NT2/D1 (cell line): ENCODE data around the gene BCKDHB.

Source experiments
- DNase-seq: peaks from one replicate; pipeline ENCODE4 v3.0.0-alpha.2; 2011; ENCODE audit warnings: low read depth, low spot score
- H3K27me3 ChIP-seq: 2 replicates; pipeline ENCODE4 v1.6.0; 2011; ENCODE audit warnings: mild to moderate bottlenecking; ENCODE audit not compliant: insufficient read length, insufficient read depth
- H3K36me3 ChIP-seq: 2 replicates; pipeline ENCODE4 v1.6.1; 2011; ENCODE audit warnings: mild to moderate bottlenecking, low read length, mixed read lengths; ENCODE audit not compliant: insufficient read depth, insufficient read length
- H3K4me1 ChIP-seq: 2 replicates; pipeline ENCODE4 v1.5.1; 2011; ENCODE audit not compliant: insufficient read depth, insufficient read length
- H3K4me3 ChIP-seq: 2 replicates; pipeline ENCODE4 v1.5.1; 2011; ENCODE audit warnings: low read depth; ENCODE audit not compliant: insufficient read length
- H3K9ac ChIP-seq: 2 replicates; pipeline ENCODE4 v1.6.0; 2011; ENCODE audit warnings: low read depth; ENCODE audit not compliant: insufficient read length
- H3K9me3 ChIP-seq: 2 replicates; pipeline ENCODE4 v1.5.1; 2011; ENCODE audit warnings: mild to moderate bottlenecking, low read length; ENCODE audit not compliant: insufficient read depth
- SUZ12 ChIP-seq: IDR thresholded peaks from 2 replicates; pipeline ENCODE4 v1.6.1; 2011; ENCODE audit not compliant: insufficient read length, insufficient read depth; ENCODE audit errors: extremely low read depth
- YY1 ChIP-seq: IDR thresholded peaks from 2 replicates; pipeline ENCODE4 v1.6.1; 2011; ENCODE audit not compliant: insufficient read length, insufficient read depth
- ZNF274 ChIP-seq: IDR thresholded peaks from 2 replicates; pipeline ENCODE4 v1.6.1; 2011; ENCODE audit warnings: mild to moderate bottlenecking, low read depth, low read length

Gene BCKDHB

DNA sequence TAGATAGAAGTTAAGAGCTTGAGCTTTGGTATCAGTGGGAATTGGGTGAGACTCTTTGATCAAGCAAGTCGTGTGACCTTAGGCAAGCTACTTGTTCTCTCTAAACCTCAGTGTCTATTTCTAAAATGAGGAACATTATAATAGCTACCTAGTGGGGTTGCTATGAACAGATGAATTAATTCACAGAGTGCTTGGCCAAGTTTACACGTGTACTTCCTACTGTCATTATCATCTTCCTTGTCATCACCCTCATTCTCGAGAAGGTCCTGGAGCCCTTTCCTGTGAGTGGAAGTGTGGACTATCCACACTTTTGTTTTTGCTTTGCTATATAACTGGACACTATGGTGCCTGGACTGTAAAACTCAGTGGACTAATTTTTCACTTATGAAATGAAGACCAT is 64.0 kb downstream of the BCKDHB start:
- TF ChIP-seq SUZ12: no peak
- no peak for TF ChIP-seq YY1
- TF ChIP-seq ZNF274: no peak
- no peak for DNase-seq
- Histone ChIP-seq H3K4me1 (no peaks in the 10 kb centered on the region), H3K9me3 (no peaks in the 10 kb centered on the region), H3K36me3 (peaks cover 7% of the 10 kb centered on the region), H3K9ac (no peak overlapping the region), H3K4me3 (no peak overlapping the region), H3K27me3 (no peaks in the 10 kb centered on the region)

DNA sequence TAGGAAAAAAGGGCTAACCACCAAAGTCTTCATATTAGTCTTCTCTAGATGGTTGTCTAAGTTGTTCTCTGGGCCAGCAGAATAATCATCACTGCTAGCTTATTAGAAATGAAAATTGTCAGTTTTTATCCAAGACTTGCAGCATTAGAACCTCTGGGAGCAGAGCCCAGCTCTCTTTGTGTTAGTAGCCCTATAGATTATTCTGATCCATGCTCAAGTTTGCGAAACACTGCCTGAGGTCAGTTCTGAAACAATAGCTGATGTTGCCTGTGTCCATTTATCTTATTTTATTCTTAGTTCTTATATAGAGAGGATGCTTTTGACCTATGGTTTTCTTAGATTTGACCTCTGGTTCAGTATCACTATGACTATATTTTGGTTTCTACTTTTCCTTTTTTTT is 66.9 kb downstream of the BCKDHB start:
- peaks cover 7% of the 10 kb centered on the region for H3K36me3 ChIP-seq
- H3K4me1 ChIP-seq: no peaks in the 10 kb centered on the region
- H3K9ac ChIP-seq: no peak overlapping the region
- H3K27me3 ChIP-seq: no peaks in the 10 kb centered on the region
- no peak overlapping the region for H3K4me3 ChIP-seq
- no peak for DNase-seq
- TF ChIP-seq SUZ12 (no peak), ZNF274 (no peak), YY1 (no peak)
- no peaks in the 10 kb centered on the region for H3K9me3 ChIP-seq

DNA sequence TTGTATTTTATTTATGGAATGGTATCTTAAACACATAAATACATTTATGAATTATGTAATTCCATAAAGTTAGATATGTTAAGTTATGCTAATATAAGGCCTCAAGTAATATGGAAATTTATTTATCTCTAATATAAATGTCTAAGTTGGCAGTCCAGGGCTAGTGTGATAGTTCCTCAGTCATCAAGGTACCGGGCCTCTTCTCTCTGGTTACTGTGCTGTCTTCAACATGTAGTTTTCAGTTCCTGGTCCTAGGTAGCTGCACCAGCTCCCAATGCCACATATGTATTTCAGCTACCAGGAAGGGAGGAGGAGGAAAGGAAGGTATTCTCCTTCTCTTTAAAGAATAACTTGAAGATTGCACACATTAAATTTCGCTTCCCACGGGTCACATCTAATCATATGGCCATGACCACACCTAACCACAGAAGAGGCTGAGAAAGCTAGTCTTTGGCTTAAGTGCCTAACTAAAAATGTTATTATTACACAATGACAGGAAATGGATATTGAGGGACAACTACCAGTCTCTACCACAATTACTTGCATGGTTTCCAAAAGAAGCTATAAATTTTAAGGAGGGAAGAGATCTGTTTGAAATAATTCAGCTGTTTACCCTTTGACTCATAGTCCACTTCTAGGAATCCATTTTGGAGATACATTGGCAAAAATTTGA is 68.6 kb downstream of the BCKDHB start:
- TF ChIP-seq ZNF274: no peak
- TF ChIP-seq SUZ12: no peak
- TF ChIP-seq YY1: no peak
- H3K9me3 ChIP-seq: no peaks in the 10 kb centered on the region

DNA sequence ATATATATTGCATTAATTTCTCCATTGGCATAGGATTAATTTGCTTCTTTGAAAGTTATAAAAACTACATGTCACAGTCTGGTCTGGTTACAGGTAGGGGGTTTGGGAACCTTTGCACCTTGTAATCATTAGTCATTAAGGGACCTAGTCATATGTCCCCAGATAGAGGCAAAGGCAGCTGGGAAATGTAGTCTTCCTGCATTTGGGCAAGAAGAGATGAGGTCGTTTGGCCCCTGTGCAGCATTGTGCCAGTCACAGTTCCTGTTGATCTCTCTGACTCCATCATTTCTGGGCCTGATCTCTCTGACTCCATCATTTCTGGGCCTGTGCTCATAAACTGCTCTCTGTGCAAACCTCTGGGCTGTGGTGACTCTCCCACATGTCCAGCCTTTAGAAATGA is 73.2 kb downstream of the BCKDHB start:
- Histone ChIP-seq H3K9me3 (no peaks in the 10 kb centered on the region), H3K36me3 (no peaks in the 10 kb centered on the region), H3K27me3 (no peaks in the 10 kb centered on the region), H3K9ac (no peak overlapping the region), H3K4me1 (no peaks in the 10 kb centered on the region), H3K4me3 (no peak overlapping the region)
- TF ChIP-seq SUZ12 (no peak), ZNF274 (no peak), YY1 (no peak)
- no peak for DNase-seq

More for the DNA sequence above, 68.6 kb downstream of the BCKDHB start:
- H3K4me1 ChIP-seq: no peaks in the 10 kb centered on the region
- no peak overlapping the region for H3K4me3 ChIP-seq
- DNase-seq: no peak
- peaks cover 7% of the 10 kb centered on the region for H3K36me3 ChIP-seq
- no peaks in the 10 kb centered on the region for H3K27me3 ChIP-seq
- H3K9ac ChIP-seq: no peak overlapping the region

DNA sequence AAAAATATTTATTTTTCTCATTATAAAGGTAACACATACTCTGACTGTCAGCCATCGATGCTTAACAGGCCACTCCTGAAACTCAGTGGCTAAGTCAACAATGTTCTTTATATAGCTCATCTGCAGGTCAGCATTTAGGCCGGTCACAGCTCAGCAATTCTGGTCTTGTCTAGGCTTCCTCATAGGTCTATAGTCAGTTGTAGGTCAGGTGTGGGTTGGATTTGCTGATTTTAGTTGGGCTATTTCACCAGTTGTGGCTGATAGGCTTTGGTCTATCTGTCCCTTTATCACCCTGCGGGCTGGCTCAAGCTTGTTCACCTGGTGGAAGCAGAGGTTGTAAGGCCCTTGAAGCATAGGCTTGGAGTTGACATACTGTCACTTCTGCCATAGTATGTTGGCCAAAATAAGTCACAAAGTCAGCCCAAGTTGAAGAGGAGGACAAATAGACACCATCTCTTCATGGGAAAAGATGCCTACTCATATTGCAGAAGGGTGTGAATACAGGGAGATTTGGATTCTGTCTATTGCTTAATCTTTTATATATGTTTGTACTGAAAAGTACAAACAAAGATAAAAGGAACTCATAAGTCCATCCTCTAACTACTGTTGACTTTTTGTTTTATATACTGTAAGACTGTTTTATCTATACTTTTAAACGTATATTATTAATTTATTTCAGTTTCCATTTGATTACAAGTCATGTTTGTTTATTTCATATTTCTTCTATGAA is 75.0 kb downstream of the BCKDHB start:
- Histone ChIP-seq H3K4me3 (no peak overlapping the region), H3K27me3 (no peaks in the 10 kb centered on the region), H3K9me3 (no peaks in the 10 kb centered on the region), H3K36me3 (no peaks in the 10 kb centered on the region), H3K9ac (no peak overlapping the region), H3K4me1 (no peaks in the 10 kb centered on the region)
- no peak for DNase-seq
- TF ChIP-seq ZNF274: no peak
- no peak for TF ChIP-seq YY1
- no peak for TF ChIP-seq SUZ12

DNA sequence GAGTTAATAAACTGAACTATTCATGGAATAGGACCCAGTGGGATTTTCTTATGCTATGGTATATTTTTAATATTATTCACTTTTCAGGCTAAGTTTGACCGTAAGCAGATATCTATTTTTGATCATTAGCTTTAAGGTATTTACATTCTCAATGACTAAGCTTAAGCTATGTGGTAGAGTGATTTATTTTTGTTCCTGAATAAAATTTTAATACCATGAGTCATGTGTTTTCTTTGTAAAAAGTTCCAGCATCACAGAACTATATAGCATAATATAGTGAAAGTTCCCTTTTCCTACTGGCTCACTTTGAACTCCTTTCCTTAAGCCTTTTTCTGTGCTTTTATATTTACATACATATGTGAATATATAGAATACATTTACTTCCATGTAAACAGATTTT is 75.8 kb downstream of the BCKDHB start:
- no peak for TF ChIP-seq SUZ12
- no peak for TF ChIP-seq ZNF274
- TF ChIP-seq YY1: no peak
- no peaks in the 10 kb centered on the region for H3K36me3 ChIP-seq
- H3K27me3 ChIP-seq: no peaks in the 10 kb centered on the region
- no peaks in the 10 kb centered on the region for H3K9me3 ChIP-seq
- H3K4me1 ChIP-seq: no peaks in the 10 kb centered on the region
- no peak for DNase-seq
- H3K9ac ChIP-seq: no peak overlapping the region
- H3K4me3 ChIP-seq: no peak overlapping the region

- Histone ChIP-seq H3K9ac (no peak overlapping the region), H3K27me3 (no peaks in the 10 kb centered on the region), H3K9me3 (no peaks in the 10 kb centered on the region), H3K36me3 (no peaks in the 10 kb centered on the region), H3K4me1 (no peaks in the 10 kb centered on the region), H3K4me3 (no peak overlapping the region)
- no peak for DNase-seq
- TF ChIP-seq YY1 (no peak), SUZ12 (no peak), ZNF274 (no peak)
Observed at GRCh38 chr6:80183019-80183795, 76.7 kb downstream of the BCKDHB start.
